EL (cell line): ENCODE data around the gene ARHGAP42.

Experiments used
- DNase-seq: peaks from one replicate; pipeline ENCODE4 v3.0.0-alpha.2; 2016

ARHGAP42 gene

GRCh38 chr11:100841711-100842407, 154.8 kb downstream of the ARHGAP42 start:
- no peak for DNase-seq

GRCh38 chr11:100847696-100848216, 160.7 kb downstream of the ARHGAP42 start:
- DNase-seq, result no peak

- peak; percentile 87 for DNase-seq
These were observed 162.2 kb downstream of the ARHGAP42 start for GRCh38 chr11:100849009-100849900.

GRCh38 chr11:100849901-100850235, 162.8 kb downstream of the ARHGAP42 start:
- DNase-seq, result no peak

GRCh38 chr11:100851147-100851546, 164.1 kb downstream of the ARHGAP42 start:
- peak; percentile 56 for DNase-seq

GRCh38 chr11:100851584-100852152, 164.6 kb downstream of the ARHGAP42 start:
- no peak for DNase-seq

GRCh38 chr11:100855466-100856067, 168.5 kb downstream of the ARHGAP42 start:
- DNase-seq, result peak; percentile 56

GRCh38 chr11:100857236-100858005, 170.3 kb downstream of the ARHGAP42 start:
- no peak for DNase-seq

- no peak for DNase-seq
These were observed 173.4 kb downstream of the ARHGAP42 start for GRCh38 chr11:100860318-100861155.

GRCh38 chr11:100861212-100861611, 174.1 kb downstream of the ARHGAP42 start:
- peak; percentile 8 for DNase-seq

- DNase-seq, result peak; percentile 24
These were observed 176.0 kb downstream of the ARHGAP42 start for GRCh38 chr11:100863080-100863581.

GRCh38 chr11:100865443-100866065, 178.5 kb downstream of the ARHGAP42 start:
- no peak for DNase-seq

- DNase-seq, result no peak
These were observed 179.4 kb downstream of the ARHGAP42 start for GRCh38 chr11:100866453-100866852.

GRCh38 chr11:100867606-100868005, 180.5 kb downstream of the ARHGAP42 start:
- no peak for DNase-seq

GRCh38 chr11:100869328-100869727, 182.2 kb downstream of the ARHGAP42 start:
- no peak for DNase-seq

- DNase-seq, result no peak
These were observed 183.1 kb downstream of the ARHGAP42 start for GRCh38 chr11:100870138-100870537.

- DNase-seq, result peak; percentile 52
These were observed 186.1 kb downstream of the ARHGAP42 start for GRCh38 chr11:100872951-100873740.

GRCh38 chr11:100874203-100874602, 187.1 kb downstream of the ARHGAP42 start:
- DNase-seq, result no peak

GRCh38 chr11:100875521-100875869, 188.4 kb downstream of the ARHGAP42 start:
- no peak for DNase-seq
